Neural progenitor cell (in vitro differentiated cells): ENCODE results near the gene FAM98A. TPM values are rescaled to one million over a fixed set of nuclear protein-coding genes. Genes with fewer than 3 reads are reported as not detected.

Source experiments
- DNase-seq: peaks from one replicate; pipeline ENCODE4 v3.0.0-alpha.2; 2016; ENCODE audit warnings: low spot score
- H2AFZ ChIP-seq: fragments of 200-600 bp; sonication (generic); replicated peaks from 2 replicates; pipeline ENCODE4 v1.6.1; 2016; ENCODE audit warnings: antibody characterized with exemption
- H3F3A ChIP-seq: fragments of 200-600 bp; sonication (generic); 2 replicates; pipeline ENCODE4 v1.6.1; 2016; ENCODE audit warnings: antibody characterized with exemption, low read depth
- H3K27ac ChIP-seq: fragments of 200-600 bp; sonication (generic); 2 replicates; pipeline ENCODE4 v1.5.1; 2016; ENCODE audit warnings: mild to moderate bottlenecking
- H3K27me3 ChIP-seq: fragments of 200-600 bp; sonication (generic); 2 replicates; pipeline ENCODE4 v1.6.1; 2016; ENCODE audit warnings: mild to moderate bottlenecking, moderate library complexity
- H3K36me3 ChIP-seq: fragments of 200-600 bp; sonication (generic); 2 replicates; pipeline ENCODE4 v1.5.1; 2016
- H3K4me1 ChIP-seq: fragments of 200-600 bp; sonication (generic); 2 replicates; pipeline ENCODE4 v1.6.1; 2016; ENCODE audit warnings: mixed run types
- H3K4me2 ChIP-seq: fragments of 200-600 bp; sonication (generic); 2 replicates; pipeline ENCODE4 v1.6.1; 2016
- H3K4me3 ChIP-seq: fragments of 200-600 bp; sonication (generic); 2 replicates; pipeline ENCODE4 v1.5.1; 2016
- H3K79me2 ChIP-seq: fragments of 200-600 bp; sonication (generic); 2 replicates; pipeline ENCODE4 v1.6.1; 2016; ENCODE audit warnings: low read depth
- H3K9ac ChIP-seq: fragments of 200-600 bp; sonication (generic); 2 replicates; pipeline ENCODE4 v1.6.1; 2016
- H3K9me3 ChIP-seq: fragments of 200-600 bp; sonication (generic); 2 replicates; pipeline ENCODE4 v1.5.1; 2016; ENCODE audit warnings: low read depth
- H4K20me1 ChIP-seq: fragments of 200-600 bp; sonication (generic); 2 replicates; pipeline ENCODE4 v1.6.1; 2016; ENCODE audit warnings: low read depth
- H3K27ac Mint-ChIP-seq: 3 replicates; pipeline ENCODE4 v1.8.0; 2021; ENCODE audit warnings: mixed read lengths
- H3K27me3 Mint-ChIP-seq: 2 replicates; pipeline ENCODE4 v1.8.0; 2022; ENCODE audit warnings: low read depth, mild to moderate bottlenecking, inconsistent platforms, moderate library complexity, mixed read lengths; ENCODE audit not compliant: insufficient read depth
- H3K36me3 Mint-ChIP-seq: 3 replicates; pipeline ENCODE4 v1.8.0; 2021; ENCODE audit warnings: mixed read lengths
- H3K4me1 Mint-ChIP-seq: 3 replicates; pipeline ENCODE4 v1.8.0; 2021; ENCODE audit warnings: mixed read lengths
- H3K4me3 Mint-ChIP-seq: 3 replicates; pipeline ENCODE4 v1.8.0; 2021; ENCODE audit warnings: mild to moderate bottlenecking, moderate library complexity, mixed read lengths
- H3K9me3 Mint-ChIP-seq: 3 replicates; pipeline ENCODE4 v1.8.0; 2020; ENCODE audit warnings: mixed read lengths
- EZH2 ChIP-seq: fragments of 200-600 bp; sonication (generic); IDR thresholded peaks from 2 replicates; pipeline ENCODE4 v1.6.1; 2017; ENCODE audit warnings: antibody characterized with exemption, mild to moderate bottlenecking, moderate library complexity
- EZH2phosphoT487 ChIP-seq: fragments of 200-600 bp; sonication (generic); IDR thresholded peaks from 2 replicates; pipeline ENCODE4 v1.6.1; 2017; ENCODE audit warnings: antibody characterized with exemption
- total RNA-seq: library from RNA; depleted of rRNA; stranded (reverse); fragments of >200 nt; gene quantifications from 2 replicates; pipeline ENCODE4 v1.2.3, GENCODE V29; 2015; ENCODE audit warnings: low replicate concordance
- TF ChIP-seq, protein P1 (sequence below): fragments of 200-600 bp; sonication (generic); IDR thresholded peaks from 2 replicates; pipeline ENCODE4 v1.5.1; 2017; ENCODE audit warnings: antibody characterized with exemption, mild to moderate bottlenecking

The FAM98A gene
- total RNA-seq, 1 donor from 2014 or later: 16.5 TPM

GRCh38 chr2:33636001-33636400, 36.9 kb upstream of the FAM98A start:
- Mint-ChIP-seq H3K4me1 (no peaks in the 10 kb centered on the region), H3K36me3 (no peaks in the 10 kb centered on the region), H3K27ac (no peak overlapping the region), H3K9me3 (no peaks in the 10 kb centered on the region), H3K27me3 (no peaks in the 10 kb centered on the region), H3K4me3 (no peak overlapping the region)
- no peak overlapping the region for H3K4me2 ChIP-seq
- no peaks in the 10 kb centered on the region for H3K4me1 ChIP-seq
- no peak overlapping the region for H3K27ac ChIP-seq
- H3K36me3 ChIP-seq: no peaks in the 10 kb centered on the region
- no peak overlapping the region for H3K4me3 ChIP-seq
- no peak overlapping the region for H3K9ac ChIP-seq
- TF ChIP-seq EZH2phosphoT487: no peak
- no peak for TF ChIP-seq EZH2
- TF ChIP-seq, protein P1, sequence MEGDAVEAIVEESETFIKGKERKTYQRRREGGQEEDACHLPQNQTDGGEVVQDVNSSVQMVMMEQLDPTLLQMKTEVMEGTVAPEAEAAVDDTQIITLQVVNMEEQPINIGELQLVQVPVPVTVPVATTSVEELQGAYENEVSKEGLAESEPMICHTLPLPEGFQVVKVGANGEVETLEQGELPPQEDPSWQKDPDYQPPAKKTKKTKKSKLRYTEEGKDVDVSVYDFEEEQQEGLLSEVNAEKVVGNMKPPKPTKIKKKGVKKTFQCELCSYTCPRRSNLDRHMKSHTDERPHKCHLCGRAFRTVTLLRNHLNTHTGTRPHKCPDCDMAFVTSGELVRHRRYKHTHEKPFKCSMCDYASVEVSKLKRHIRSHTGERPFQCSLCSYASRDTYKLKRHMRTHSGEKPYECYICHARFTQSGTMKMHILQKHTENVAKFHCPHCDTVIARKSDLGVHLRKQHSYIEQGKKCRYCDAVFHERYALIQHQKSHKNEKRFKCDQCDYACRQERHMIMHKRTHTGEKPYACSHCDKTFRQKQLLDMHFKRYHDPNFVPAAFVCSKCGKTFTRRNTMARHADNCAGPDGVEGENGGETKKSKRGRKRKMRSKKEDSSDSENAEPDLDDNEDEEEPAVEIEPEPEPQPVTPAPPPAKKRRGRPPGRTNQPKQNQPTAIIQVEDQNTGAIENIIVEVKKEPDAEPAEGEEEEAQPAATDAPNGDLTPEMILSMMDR: no peak
- H3F3A ChIP-seq: no peaks in the 10 kb centered on the region
- H4K20me1 ChIP-seq: no peaks in the 10 kb centered on the region
- no peak overlapping the region for H2AFZ ChIP-seq
- H3K9me3 ChIP-seq: no peaks in the 10 kb centered on the region
- DNase-seq: no peak
- H3K79me2 ChIP-seq: no peaks in the 10 kb centered on the region
- no peaks in the 10 kb centered on the region for H3K27me3 ChIP-seq

- H3K9me3 ChIP-seq: no peaks in the 10 kb centered on the region
- H3F3A ChIP-seq: no peaks in the 10 kb centered on the region
- H3K79me2 ChIP-seq: no peaks in the 10 kb centered on the region
- H4K20me1 ChIP-seq: no peaks in the 10 kb centered on the region
- no peaks in the 10 kb centered on the region for H3K4me1 Mint-ChIP-seq
- H3K9ac ChIP-seq: no peak overlapping the region
- H3K36me3 Mint-ChIP-seq: no peaks in the 10 kb centered on the region
- no peaks in the 10 kb centered on the region for H3K36me3 ChIP-seq
- no peaks in the 10 kb centered on the region for H3K27me3 ChIP-seq
- H3K27ac Mint-ChIP-seq: no peak overlapping the region
- no peak overlapping the region for H3K4me3 Mint-ChIP-seq
- H3K4me2 ChIP-seq: no peak overlapping the region
- H3K4me1 ChIP-seq: no peaks in the 10 kb centered on the region
- H3K27ac ChIP-seq: no peak overlapping the region
- no peaks in the 10 kb centered on the region for H3K9me3 Mint-ChIP-seq
- no peak overlapping the region for H3K4me3 ChIP-seq
- no peak for DNase-seq
- TF ChIP-seq EZH2phosphoT487: no peak
- TF ChIP-seq EZH2: no peak
- TF ChIP-seq, protein P1: no peak
- H2AFZ ChIP-seq: no peak overlapping the region
- no peaks in the 10 kb centered on the region for H3K27me3 Mint-ChIP-seq
Measured at GRCh38 chr2:33634261-33634910, 35.3 kb upstream of the FAM98A start.

- Histone ChIP-seq H3K79me2 (no peaks in the 10 kb centered on the region), H3K4me2 (no peak overlapping the region), H3F3A (no peaks in the 10 kb centered on the region), H3K27me3 (no peaks in the 10 kb centered on the region), H4K20me1 (no peaks in the 10 kb centered on the region), H3K9ac (no peak overlapping the region), H3K9me3 (no peaks in the 10 kb centered on the region), H3K27ac (no peak overlapping the region), H3K4me1 (no peaks in the 10 kb centered on the region), H3K4me3 (no peak overlapping the region), H2AFZ (no peak overlapping the region), H3K36me3 (no peaks in the 10 kb centered on the region)
- Mint-ChIP-seq H3K4me1 (no peaks in the 10 kb centered on the region), H3K4me3 (no peak overlapping the region), H3K27ac (no peak overlapping the region), H3K36me3 (no peaks in the 10 kb centered on the region), H3K27me3 (no peaks in the 10 kb centered on the region), H3K9me3 (no peaks in the 10 kb centered on the region)
- no peak for TF ChIP-seq EZH2
- TF ChIP-seq, protein P1: no peak
- TF ChIP-seq EZH2phosphoT487: no peak
- DNase-seq: no peak
Measured at GRCh38 chr2:33633315-33633714, 34.2 kb upstream of the FAM98A start.
